ENCODE measurements around the gene IL17RA.

The IL17RA gene

GRCh38 chr22:17157714-17158113 lies 72.9 kb downstream of the IL17RA start:
- DNase-seq (ENCODE audit: low spot score), result no peak

- DNase-seq (ENCODE audit: low spot score), result no peak
These were observed 73.4 kb downstream of the IL17RA start for GRCh38 chr22:17158176-17158567.

GRCh38 chr22:17158568-17159503 lies 74.0 kb downstream of the IL17RA start, which contains the start of gene HDHD5:
HDHD5 (minus strand) TSS chr22:17159277; CDS start chr22:17159251, 26 bp downstream.
- peak; percentile 94 for DNase-seq (ENCODE audit: low spot score)

- peak; percentile 88 for DNase-seq (ENCODE audit: low spot score)
These were observed 74.7 kb downstream of the IL17RA start for GRCh38 chr22:17159504-17159951.

DNA sequence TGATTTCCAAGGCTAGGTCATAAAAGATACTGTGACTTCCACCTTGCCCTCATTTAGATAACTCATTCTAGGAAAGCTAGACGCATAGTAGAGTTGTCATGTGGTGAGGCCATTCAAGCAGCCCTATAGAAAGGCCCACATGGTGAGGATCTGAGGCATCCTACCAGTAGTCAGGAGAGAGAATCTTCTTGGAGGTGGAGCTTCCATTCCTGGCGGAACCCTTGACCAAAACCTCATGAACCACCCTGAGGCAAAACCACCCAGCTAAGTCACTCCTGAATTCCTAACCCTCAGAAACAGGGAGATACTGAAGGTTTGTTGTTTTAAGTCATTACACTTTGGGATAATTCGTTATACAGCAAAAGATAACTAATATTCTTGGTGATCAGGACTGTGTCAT lies 77.2 kb downstream of the IL17RA start:
- no peak for DNase-seq (ENCODE audit: low spot score)

DNA sequence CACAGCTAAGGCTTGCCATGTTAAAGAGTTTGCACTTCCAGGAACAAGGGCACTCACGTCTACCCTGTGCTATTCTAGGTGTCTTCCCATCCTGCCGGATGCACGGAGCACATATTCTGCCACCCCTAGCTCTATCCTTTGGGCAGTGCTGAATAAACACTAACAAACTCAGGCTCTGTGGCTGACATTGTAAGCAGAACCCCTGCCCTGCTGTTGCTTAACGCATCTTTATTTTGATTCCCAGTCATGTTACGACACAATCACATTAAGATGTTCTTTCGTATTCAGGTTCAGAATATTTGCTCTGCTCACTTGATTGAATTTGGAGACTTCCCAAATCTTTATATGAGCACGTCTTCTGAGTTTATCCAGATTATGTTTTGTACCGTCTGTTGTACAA lies 77.9 kb downstream of the IL17RA start:
- no peak for DNase-seq (ENCODE audit: low spot score)

- DNase-seq (ENCODE audit: low spot score), result no peak
These were observed 79.7 kb downstream of the IL17RA start for GRCh38 chr22:17164392-17165024.
